Glomerular endothelial cell (primary cell): ENCODE measurements around the gene OGFOD1. TPM values are rescaled to one million over a fixed set of nuclear protein-coding genes. Genes with fewer than 3 reads are reported as not detected.
A peak's percentile ranks its signal among the peaks of the same experiment; 100 is the strongest.

Experiments
- DNase-seq: peaks from one replicate; pipeline ENCODE4 v3.0.0-alpha.2; 2011; ENCODE audit warnings: low read depth, low spot score; ENCODE audit errors: extremely low read depth
- total RNA-seq: library from RNA; depleted of rRNA; stranded (reverse); fragments of >200 nt; gene quantifications from 2 replicates; pipeline ENCODE4 v1.2.3, GENCODE V29; 2015

Gene OGFOD1
- 30.8 and 60.5 TPM in 2 replicates for total RNA-seq

- DNase-seq: peak; percentile 85
Observed at GRCh38 chr16:56450986-56451752, at the start of gene OGFOD1, which contains the start of gene NUDT21. OGFOD1 (plus strand) TSS chr16:56451554; CDS start chr16:56451613, 59 bp downstream. NUDT21 (minus strand) TSS chr16:56451332; CDS start chr16:56451202, 130 bp downstream.

- DNase-seq: no peak
Observed at GRCh38 chr16:56405977-56406672, 45.2 kb upstream of the OGFOD1 start.

DNA sequence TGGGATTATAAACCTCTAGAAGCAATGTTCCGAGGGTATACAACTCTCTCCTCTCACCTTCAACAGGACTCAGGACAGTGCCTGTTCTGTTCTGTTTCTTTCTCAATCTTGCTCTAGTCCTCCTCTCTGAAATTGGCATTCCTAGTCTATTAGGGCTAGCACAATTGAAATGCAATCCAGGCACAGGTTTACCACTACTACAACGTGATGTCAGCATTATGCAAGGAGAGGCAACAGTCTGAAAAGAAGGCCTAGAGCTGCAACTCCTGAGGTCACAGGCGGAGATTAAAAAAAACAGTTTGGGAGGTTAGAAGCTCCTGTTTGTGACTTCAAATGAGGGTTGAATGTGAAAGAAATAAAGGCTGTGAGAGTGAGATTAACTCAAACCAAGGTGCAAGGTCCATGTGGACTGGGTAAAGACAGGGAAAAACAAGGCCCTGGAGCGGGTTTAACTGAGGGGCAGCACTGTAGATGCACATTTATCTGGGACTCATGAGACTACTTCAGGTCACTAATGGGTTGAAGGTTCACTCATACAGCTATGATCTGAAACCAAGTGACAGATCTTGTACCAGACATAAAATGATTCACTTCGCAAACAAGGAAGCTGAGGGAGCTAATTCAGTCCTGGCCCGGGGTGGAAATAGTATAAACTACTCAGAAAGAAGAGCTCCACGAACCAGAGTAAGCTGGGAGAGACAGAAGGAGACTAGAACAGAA is 42.8 kb upstream of the OGFOD1 start:
- no peak for DNase-seq

GRCh38 chr16:56409195-56409594 is 42.2 kb upstream of the OGFOD1 start:
- no peak for DNase-seq

DNA sequence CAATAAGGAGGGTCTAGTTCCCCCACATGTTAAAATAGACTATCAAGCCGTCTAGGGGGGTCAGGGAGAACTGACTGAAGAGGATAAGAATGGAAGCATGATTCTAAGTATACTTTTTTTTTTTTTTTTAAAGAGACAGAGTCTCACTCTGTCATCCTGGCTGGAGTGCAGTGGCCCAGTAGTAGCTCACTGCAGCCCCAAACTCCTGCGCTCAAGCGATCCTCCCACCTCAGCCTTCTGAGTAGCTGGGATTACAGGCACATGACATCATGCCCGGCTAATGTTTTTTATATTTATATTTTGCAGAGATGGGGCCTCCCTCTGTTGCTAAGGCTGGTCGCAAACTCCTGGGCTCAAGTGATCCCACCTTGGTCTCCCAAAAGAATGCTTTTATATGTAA is 40.2 kb upstream of the OGFOD1 start:
- no peak for DNase-seq

- DNase-seq: no peak
Observed at GRCh38 chr16:56411624-56412023, 39.7 kb upstream of the OGFOD1 start.

- no peak for DNase-seq
Observed at GRCh38 chr16:56413381-56413780, 38.0 kb upstream of the OGFOD1 start.

DNA sequence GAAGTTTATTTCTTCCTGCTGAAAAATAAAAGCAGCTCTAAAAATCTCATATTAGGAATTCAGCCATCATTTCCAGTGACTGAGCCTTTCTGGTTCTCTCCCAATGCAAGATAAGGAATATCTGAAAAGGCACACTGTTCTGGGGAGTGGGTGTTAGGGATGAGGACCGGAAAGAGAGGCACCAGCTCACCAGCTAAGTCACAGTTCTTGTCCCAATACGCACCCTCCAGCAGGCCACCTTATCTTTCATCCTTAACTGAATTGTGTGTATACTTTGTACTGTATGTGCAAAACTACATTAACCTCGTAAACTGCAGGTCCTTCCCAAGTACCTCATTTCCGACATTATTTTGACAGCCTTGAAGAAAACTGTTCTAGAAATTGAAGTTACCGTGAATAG is 37.0 kb upstream of the OGFOD1 start:
- DNase-seq: no peak

DNA sequence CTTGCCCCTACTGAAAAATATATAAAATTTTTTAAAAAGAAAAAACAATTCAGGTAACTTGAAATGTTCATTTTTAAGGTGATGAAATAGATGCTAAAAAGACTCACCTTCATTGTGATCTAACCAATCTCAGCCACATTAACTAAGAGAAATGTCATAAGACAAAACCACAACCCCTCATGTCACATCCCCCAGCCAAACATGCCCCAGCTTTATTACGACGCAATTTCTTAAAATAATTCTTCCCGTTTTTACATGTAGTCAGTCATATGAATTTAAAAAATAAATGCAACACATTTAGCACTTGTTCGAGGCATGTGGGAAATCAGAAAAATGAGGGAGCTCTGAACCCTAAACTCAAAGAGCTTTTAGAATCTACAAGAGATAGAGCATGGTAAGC is 35.5 kb upstream of the OGFOD1 start:
- no peak for DNase-seq

GRCh38 chr16:56417138-56417537 is 34.2 kb upstream of the OGFOD1 start:
- DNase-seq: no peak

- DNase-seq: no peak
Observed at GRCh38 chr16:56419740-56420548, 31.4 kb upstream of the OGFOD1 start.

GRCh38 chr16:56420613-56421012 is 30.7 kb upstream of the OGFOD1 start:
- no peak for DNase-seq

GRCh38 chr16:56421313-56421712 is 30.0 kb upstream of the OGFOD1 start:
- no peak for DNase-seq

DNA sequence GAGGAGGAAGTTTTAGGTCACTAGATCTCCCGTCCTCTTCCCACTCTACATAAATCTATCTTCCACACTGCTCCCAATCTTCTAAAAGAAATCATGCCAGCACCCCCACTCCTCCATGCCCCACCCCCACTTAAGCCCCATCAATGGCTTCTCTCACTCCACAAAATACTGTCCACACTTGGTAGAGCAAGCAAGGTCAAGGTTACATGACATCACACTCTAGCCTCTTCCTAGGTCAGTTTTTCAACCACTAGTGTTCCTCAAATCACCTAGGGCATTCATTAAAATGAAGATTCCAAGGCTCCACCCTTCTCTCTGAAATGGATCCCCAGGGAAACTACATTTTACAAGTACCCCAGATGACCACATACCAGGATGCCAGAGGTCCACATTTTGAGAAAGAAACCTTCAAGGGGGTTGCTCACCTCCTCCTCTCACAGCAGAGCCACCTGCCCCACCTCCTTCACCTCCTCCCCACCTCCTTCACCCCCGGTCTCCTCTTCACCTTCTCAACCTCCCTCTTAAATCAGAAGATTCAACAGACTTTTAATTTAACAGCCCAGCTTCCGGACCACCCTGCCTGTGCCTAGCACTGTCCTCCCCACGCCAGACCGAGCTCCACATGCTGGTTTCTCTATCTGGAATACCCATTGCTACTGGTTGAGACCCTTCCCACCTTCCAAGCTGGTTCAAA is 29.2 kb upstream of the OGFOD1 start:
- no peak for DNase-seq

DNA sequence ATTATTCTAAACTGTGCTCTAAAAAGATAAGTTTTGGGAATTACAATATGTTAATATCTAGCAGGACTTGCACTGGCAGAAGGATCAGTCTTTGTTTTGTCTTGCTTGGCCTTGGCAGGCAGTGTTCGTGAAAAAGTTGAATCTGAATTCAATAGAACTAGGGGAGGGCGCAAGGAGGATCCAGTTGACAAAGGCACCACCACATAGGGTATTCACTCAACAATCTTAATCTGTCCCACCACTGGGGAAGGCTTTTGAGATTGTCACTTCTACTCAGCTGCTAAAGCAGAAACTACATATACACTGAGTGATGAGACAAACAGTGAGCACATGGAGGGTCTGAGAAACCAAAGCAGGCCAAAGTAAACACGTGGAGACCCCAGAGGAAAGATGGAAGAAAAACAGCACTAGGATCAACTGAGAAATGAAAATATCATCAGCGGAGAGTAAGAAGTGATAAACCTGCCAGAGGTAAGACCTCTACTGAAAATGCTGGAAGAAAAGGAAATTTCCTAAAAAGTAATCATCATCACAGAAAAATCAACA is 28.4 kb upstream of the OGFOD1 start:
- DNase-seq: no peak

DNA sequence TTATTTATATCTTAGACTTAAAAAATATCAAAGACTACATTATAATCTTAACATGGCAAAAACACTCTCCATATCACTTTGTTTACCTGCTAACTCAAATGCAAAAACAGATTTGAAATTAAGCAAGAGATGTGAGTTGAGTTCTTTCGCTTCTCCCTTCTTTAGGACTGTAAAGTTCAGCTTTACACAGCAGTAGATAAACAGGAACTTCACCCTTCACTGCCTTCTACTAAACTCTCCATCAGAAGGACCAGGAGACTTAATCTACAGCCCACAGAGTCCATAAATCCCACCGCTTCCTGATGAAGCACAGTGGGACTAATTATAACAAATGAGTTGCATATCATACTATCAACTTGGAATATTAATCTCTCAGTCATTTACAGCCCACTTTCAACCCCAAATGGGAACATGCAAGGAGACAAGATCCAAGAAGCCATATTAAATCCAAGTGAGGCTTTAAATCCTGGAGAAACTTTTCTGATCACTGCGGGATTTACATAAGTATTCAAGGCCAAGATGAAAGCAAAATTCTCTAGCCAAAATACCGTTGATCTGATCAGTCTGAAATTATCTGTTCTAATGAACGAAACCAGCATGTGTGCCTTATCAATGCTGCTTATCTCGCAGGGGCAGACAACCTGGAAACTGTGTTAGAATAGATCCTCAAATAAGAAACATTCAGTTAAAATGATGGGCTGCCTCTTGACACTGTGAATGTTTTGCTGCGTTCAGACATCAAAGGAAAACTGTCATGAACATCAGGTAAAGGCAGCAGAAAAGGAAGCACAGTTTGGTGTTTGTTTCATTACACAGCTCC is 27.6 kb upstream of the OGFOD1 start:
- DNase-seq: no peak

DNA sequence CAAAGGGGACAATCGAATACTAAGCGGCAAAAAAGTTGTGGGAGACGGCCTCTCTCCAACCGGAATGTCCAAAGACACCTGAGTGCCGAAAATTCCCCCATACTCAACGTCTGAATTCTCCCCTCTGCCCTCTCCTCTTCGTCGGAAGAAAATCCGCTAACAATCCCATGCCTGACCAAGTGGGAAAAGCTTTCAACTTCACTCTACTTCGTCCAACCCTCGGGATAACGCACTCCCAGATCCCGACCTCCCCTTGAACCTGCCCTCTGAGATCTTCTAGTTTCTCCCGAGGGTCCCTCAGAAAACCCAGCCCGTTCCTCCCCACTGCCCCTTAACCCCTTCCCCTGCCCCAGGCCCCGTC is 27.0 kb upstream of the OGFOD1 start:
- DNase-seq: no peak

GRCh38 chr16:56424791-56425438 is 26.4 kb upstream of the OGFOD1 start:
- no peak for DNase-seq

GRCh38 chr16:56425439-56425832 is 25.9 kb upstream of the OGFOD1 start, which contains the start of gene AMFR:
AMFR (minus strand) TSS chr16:56425545; CDS start chr16:56425327, 218 bp downstream.
- no peak for DNase-seq
